HG02970 (cell line): Measurements from ENCODE around the gene JAML.

Experiments used
- ATAC-seq: cut with Tn5 transposase; IDR thresholded peaks from one replicate; pipeline ENCODE4 v1.9.1; 2021; ENCODE audit warnings: mild to moderate bottlenecking, moderate library complexity, moderate number of reproducible peaks; ENCODE audit not compliant: unreplicated experiment, low FRiP score

Gene JAML

DNA sequence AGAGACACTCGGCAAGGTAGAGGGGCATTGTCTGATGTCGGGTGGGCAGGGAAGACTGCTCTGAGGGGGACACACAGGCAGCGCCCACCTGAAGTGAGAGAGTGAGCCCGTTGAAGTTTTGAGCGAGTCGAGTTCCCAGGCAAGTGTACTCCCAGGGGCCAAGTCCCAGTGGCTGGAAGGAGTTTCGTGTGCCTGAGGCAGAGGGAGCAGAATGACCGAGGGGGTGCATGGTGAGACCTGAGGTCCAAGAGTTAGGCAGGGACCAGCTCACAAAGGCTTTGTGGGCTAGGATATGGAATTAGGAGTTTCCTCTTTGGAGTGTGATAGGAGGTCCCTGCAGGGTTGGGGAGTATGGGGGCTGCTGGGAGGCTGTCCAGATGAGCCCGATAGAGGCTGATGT is 54.6 kb downstream of the JAML start:
- no peak for ATAC-seq

DNA sequence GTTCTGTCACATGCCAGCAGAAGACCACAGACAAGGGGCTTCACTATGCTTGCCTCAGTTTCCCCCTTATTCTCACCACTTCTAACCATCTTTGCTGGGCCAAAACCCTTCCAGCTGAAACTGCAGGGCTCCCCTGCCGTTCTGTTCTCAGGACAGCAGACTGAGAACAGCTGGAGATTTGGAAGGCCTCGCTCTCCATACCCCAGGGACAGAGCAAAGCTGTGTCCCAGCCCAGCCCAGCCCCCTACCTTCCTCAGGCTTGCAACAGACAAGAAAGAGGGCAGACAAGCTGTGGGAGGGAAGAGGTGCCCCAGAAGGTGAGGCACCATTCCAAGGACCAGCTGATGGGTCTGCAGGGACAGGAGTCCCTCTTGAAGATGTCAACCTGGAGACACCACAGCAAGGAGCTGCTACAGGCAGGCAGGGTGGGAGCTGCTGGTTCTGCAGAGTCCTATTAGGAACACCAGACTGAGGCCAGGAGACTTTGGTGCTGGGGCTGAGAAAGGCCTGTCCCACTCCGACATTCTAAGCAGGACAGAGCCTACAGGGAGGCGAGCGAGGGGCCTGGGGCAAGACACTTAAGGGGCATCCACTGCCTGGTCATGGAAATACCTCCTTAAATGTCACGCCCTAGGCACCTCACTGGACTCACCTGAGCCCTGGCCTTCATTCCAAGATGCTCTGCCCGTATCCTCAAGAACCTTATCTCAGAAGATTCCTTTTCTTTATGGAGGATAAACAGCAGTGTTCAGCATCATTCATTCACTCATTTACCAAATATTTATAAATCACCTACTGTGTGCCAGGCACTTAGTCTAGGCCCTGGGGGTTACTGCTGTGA is 55.3 kb downstream of the JAML start:
- ATAC-seq, result no peak

DNA sequence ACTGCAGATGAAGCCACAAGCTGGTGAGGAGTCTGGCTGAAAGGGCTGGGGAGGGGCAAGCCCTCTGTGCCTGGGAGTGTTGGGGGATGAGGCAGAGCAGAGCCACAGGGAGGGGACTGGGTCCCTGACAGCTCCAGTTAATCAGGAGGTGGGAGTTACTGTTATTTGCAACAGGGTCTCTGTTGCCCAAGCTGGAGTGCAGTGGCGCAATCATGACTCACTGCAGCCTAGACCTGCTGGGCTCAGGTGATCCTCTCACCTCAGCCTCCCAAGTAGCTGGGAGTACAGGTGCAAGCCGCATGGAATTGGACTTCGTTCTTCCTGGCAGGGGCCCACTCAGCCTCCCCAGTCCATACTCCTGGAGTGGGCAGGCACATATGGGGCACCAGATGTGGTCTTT is 56.1 kb downstream of the JAML start:
- ATAC-seq, result no peak

DNA sequence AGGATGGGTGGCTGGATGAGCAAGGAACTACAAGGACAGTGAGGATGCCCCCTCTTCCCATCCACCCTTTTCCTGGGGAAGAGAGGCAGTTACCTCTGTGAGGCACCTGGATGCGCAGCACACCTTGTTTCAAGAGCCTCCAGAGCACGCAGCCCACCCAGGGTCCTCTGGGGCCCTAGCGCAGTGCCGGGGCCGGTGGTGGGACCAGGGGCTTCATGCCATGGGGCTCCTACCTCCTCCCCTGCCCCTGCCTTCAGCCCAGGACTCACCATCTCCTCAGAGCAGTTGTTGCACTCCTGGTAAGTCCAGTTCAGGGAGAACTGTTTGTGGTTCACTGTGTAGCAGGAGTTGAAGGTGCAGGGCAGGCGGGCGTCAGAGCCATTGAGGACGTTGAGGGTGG is 56.5 kb downstream of the JAML start:
- ATAC-seq, result no peak

DNA sequence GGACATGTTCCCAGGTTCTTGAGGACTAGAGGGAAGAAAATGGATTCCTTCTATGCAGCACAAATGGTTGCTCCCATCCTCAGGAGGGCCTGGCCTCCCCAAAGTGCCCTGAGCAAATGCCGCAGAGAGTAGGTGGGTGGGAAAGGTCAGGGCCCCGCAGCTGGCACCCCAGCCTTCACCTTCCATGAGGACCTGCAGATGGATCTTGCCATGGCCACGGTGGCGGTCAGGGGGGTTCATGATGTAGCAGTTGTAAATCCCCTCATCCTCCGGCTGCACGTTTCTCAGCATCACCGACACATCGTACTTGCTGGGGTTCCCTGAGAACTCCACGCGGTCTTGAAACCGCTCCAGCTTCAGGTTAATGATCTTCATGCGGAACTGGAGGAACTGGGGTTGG is 56.9 kb downstream of the JAML start:
- ATAC-seq, result no peak

DNA sequence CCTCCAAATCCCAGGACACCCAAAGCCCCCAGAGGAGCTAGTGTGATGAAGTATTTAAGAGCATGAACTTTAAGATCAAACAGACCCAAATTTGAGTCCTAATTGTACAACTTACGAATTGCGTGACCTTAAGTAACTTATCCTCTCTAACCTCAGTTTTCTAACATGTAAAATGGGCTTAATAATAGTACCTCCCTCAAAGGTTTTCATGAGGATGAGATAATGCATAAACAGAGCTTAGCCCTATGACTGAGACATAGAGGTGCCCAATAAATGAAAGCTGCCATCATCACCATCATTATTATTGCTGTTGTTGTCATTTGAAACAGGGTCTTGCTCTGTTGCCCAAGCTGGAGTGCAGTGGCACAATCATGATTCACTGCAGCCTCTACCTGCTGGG is 57.6 kb downstream of the JAML start:
- no peak for ATAC-seq

DNA sequence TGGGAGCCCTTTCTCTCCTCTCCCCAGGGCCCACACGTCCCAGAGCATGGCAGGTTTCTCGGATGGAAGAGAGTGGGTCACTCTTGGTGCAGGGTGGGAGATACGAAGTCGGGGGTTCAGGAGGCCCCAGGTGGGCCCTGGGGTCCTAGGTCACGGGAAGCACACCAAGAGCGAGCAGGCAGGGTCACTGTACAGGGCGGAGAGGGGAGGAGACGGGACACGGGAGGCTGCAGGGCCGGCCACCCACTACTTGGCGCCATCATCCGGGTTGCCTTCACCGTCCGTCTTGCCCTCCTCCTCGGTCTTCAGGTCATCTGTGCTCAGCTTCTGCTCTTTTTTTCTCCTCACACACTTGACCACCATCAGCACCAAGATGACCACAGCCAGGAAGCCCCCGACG is 58.2 kb downstream of the JAML start:
- no peak for ATAC-seq

DNA sequence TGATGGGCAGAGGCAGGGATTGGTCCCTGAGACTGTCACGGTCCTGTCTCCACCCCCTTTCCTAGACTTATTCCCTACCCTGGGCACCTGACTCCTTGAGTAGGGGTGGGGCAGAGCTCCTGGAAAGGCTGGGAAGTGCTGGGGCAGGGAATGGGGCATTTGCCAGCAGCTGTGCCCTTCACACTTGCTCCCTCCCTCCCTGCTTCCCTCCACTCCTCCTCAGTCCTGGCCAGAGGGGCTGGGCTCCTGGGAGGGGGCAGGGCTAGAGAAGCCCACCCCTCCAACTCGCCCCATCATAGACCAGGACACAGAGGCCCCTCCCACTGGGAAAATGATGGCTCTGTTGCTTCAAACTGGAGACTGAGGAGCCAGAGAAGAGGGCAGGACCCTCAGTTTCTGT is 59.9 kb downstream of the JAML start:
- no peak for ATAC-seq

DNA sequence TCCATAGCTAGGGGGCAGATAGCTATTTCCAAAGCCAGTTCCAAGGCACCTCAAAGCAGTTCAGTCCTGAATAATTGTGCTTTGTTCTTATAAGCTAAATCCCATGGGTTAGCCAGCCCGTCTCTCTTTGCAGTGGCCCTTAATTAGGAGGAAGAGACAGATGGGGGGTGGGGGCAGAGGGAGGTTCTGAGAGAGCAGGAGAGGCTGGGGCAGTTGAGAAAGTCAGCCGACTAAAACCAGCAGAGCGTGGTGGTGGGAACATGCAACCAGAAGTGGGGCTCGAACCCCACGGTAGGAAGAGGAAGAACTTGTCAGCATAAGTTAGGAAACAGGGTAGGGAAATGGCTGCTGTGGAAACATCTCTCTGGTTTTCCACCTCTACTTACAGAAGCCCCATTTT is 61.3 kb downstream of the JAML start:
- ATAC-seq, result no peak

DNA sequence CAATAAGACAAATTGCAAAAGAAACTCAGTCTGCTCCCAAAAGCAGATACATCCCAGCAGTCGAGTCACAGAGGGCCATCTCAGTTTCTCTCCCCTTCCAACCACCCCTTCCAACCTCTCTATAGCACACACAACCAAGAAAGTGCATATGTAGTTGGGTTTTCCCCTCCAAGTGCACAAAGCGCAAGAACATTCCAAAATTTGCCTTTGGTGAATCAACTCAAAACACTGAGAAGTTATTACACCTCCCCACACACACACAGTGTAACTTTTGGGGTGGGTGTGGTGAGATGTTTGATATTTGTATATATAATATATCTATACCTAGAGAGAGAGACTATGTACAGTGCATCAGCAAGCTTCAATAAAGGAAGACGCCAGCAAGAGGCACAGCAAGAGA is 62.0 kb downstream of the JAML start:
- no peak for ATAC-seq

DNA sequence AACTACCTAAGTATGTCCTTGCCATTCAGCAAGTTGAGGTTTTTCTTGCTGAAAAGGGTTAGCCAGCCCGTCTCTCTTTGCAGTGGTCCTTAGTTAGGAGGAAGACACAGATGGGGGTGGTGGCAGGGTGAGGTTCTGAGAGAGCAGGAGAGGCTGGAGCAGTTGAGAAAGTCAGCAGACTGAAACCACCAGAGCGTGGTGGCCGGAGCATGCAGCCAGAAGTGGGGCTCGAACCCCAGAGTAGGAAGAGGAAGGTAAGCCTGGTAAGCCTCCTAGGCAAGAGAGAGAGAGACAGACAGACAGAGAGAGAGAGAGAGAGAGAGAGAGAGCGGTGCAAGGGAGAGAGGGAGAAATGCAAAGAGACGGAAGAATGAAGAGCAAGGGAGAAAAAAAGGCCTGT is 63.0 kb downstream of the JAML start:
- no peak for ATAC-seq

DNA sequence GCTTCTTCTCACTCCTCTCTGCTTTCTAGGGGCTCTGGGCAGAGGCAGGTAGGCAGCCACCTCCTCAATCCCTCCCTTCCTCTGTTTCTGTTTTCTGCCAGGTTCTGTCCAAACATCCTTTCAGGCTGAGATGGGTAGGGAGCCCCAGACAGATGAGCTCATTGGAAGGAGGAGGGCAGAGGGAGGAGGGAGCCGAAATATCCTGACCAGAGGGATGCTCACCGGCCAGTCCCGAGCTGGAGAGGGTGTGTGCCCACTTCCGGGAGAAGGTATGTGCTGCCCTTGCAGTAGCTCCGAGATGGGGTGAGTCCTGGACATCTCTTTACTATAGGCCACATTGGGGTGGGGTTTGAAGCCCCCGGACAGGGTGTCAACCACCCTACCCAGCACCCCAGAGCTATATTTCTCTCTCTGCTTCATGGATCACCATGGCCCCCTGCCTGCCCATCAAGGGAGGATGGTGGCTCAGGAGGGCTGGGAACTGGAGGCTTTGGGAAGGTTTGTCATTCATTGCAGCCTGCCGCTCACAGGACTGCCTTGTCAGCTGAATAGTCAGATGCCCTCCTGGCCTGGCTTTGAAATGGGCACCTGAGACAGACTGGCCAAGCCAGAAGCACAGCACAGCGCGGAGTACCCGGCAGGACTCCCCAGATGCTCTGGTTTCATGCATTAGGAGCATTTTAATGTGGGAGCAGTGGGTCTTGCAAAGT is 67.5 kb downstream of the JAML start:
- no peak for ATAC-seq

DNA sequence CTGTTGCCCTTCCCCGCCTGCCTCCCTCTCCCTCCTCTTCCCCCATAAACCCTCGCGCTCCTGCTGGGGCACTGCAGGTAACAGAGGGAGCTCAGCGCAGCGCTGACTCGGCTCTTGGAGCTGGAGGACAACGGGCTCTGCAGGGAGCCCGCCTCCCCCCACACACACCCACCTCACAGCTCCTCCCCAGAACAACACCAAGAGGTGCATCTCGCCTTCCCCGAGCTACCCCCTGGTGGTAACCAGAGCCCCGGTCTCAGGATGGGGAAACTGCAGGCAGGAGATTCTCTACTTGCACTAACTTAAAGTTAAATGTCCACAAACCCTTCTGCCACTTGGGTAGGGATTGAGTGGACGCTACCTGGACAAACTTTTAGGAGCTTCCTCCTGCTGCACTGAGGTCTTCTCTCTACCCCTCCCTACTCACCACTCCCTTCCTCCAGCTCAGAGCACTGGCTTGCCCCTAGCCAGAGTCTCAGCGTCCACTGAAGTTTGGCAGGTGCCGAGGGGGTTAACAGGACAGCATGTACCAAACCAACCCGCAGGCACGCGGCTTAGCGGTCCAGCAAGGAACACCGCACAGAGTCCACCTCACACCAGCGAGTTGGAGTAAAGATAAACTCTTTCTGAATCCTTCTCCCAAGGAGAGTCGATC is 68.2 kb downstream of the JAML start:
- no peak for ATAC-seq

DNA sequence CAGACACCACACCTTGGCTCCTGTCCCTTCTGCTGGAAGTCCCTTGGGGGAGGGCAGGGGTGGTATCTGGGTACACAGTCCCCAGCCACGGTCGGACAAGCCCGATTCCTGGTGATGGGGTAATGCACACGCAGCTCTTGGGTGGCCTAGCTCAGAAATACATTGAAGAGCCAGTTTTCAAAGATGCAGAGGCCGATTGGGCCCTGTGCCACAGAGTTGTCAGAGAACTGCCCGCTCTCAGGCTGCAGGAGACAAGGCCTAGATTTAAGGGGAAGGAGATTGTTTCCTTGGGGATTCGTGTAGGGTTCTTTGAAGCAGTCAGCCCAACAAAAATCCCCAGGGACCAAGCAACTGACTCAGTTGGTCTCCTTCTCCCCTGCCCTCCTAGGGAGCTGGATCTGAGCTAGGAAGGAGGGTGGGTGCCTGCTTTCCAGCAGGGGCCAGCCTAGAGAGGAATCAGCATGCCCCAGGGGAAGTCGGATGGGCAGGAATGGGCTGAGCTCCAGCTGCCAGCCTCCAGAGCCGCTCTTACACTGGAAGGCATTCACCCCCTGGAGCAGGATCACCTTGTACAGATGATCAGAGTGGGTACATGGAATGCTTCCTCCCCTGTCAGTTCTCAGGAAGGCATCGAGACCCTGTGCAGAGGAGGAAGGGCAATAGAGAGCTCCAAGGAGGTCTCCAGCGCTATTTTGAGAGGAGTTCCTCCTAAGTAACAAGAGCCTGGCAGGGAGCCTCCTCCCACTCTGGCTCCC is 68.9 kb downstream of the JAML start:
- no peak for ATAC-seq

DNA sequence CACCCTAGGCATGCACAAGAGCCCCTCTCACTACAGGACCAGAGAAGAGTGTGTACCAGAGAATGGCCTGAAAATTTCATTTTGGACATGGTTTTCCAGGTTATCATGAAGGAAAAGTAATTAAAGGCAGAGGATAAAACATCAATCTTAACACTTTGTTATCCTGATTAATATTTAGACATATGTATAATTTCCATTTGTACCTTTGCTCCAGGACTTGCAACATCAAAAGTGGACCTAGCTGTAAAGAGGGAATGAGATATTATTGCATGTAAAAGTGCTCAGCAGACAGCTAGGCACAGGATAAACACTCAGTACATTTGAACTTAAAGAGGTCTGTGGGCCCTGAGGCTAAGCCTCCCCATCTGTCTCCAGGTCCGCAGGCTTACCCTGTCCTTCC is 70.2 kb downstream of the JAML start:
- ATAC-seq, result no peak

DNA sequence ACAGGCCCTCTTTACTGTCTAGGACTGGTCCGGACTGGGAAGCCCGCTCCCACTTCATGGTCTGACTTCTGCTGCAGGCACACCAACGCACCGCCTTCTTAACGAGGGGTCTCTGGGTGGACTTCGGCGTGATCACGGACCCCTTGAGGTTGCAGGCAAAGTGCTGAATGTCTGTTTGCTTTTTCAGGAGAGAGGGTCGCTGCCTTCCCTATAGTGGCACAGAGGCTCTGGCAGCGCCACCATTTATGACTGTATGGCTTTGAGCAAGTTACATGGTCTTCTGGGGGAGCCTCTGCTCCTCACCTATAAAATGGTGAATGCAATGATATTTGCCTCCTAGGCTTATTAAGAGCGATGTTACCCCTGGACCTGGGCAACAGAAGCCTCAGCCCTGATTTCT is 70.8 kb downstream of the JAML start:
- no peak for ATAC-seq

DNA sequence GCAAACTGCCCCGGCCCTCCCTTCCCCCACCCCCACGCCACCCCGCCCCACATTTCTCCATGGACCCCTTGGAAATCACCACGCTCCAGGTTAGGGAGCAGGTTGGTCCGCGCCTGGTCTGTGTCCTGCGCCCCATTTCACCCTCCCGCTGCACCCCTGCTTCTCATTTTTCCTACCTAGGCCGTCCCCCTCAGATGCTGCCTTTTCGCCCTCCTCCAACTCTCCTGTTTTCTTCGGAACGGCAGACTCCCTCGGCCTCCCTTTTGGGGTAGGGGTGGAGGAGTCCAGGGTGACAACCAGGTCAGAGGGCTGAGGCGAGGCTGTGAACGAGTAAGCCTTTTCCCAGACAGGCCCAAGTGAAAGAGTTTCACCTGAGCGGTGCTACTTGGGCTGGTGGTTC is 71.3 kb downstream of the JAML start:
- no peak for ATAC-seq

DNA sequence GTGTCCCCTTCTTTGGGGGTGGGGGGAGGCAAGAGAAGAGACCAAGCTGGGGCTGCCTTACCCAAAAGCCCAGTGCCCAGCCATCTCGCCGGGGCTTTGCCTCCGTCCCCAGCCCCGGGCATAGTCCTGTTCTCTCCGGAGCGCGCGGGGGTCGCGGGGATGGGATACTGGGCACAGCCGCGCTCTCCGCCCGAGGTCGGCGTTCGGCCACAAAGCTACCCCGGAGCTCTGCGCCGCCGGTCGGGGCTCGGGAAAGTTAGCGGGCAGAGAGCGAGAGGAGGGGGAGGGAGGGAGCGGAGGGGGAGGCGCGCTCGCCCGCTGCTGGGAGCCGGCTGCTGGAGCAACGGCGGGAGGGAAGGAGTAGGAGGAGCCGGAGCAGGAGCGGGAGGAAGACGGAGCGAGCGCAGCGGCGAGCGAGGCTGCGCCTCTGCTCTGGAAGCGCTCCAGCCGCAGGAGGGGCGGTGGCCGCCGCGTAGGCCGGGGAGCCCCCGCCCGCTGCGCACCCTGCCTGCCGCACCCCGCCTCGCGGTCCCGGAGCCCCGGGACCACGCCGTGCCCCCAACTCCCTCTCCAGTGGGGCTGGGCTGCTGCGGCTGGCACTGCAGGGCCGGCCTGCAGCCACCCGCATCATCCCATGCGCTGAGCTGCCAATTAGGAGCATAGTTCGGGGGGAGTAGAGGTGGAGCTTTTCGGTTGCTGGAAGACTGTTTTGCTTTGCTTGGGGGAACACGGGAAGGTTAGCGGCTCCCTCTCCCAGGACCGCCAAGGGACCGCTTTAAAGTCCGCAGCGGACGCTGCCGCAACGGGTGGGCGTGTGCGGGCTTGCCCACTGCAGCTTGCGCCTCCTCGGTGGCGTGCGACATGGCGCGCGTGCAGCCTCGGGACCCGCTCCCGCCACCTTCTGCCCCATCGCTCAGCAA is 72.0 kb downstream of the JAML start, which contains the start of gene SCN4B:
TSS of gene SCN4B (minus strand) at position 272 of the 920 bp plus-strand sequence. CDS start at position 122, 150 bp downstream.
- ATAC-seq, result no peak

DNA sequence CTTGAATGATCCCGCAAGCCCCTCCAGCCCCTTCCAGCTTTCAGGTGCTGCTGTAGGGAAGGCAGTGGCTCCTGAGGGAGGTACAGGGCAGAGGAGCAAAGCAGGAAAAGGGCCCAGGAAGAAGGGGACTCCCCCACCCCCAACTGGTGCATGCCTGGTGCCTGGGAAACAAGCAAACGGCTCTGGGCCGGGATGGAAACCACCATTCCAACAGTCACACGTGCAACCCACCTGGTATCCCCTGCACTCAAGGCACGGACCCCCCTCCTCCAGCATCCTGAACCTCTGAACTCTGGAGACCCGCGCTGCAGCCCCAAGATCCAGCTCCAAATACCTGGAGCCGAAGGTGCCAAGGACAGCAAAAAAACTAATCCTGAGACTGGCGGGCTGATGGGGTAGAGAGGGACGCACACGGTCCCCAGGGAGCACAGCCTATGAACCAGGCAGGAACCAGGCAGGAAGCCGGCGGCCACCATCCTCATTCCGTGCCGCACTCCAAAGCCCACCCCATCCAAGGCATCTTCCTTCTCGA is 72.7 kb downstream of the JAML start:
- no peak for ATAC-seq
